ENCODE data around the gene SLC35F1.

Gene SLC35F1

GRCh38 chr6:118203545-118203944 lies 296.5 kb downstream of the SLC35F1 start:
- no peak for DNase-seq

DNA sequence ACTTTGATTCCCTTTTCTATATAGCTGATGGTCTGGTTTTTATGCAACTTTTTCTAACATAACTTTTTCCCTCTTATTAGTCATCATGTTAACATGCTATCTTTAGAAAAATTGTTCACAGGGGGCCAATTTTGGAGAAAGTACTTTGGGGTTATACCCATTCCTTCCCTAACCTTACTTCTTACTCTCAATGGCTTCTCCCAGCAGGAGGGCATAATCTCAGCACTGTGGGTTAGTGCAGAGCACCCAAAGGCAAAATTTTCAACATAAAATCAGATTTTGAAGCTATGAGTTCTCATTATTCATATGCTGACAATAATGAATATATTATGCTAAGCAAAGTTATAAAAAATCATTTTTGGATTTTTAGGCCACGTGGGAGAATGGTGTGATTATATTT lies 299.2 kb downstream of the SLC35F1 start:
- no peak for DNase-seq

GRCh38 chr6:118207947-118208346 lies 300.9 kb downstream of the SLC35F1 start:
- no peak for DNase-seq

- no peak for DNase-seq
These were observed 305.5 kb downstream of the SLC35F1 start for GRCh38 chr6:118212451-118213173.

GRCh38 chr6:118215269-118215668 lies 308.2 kb downstream of the SLC35F1 start:
- no peak for DNase-seq

- no peak for DNase-seq
These were observed 309.7 kb downstream of the SLC35F1 start for GRCh38 chr6:118216751-118217150.

DNA sequence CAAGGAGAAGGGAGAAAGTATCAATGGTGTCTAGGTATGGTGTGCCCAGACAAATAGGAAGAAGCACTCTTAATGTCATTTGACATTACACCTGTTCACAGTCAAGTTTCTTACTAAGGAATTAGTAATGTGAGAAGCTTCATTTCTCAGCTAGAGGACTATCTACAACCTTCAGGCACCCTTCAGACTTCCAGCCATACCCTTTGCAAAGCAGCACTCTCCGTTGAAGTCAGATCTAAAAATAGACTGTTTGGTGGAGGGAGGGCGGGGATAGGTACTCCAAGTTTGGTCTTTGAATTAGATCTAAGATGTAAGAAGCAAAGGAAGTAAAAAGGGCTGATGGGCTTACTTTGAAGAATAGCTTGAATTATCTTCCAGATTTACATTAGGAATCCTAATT lies 311.1 kb downstream of the SLC35F1 start:
- DNase-seq: no peak

DNA sequence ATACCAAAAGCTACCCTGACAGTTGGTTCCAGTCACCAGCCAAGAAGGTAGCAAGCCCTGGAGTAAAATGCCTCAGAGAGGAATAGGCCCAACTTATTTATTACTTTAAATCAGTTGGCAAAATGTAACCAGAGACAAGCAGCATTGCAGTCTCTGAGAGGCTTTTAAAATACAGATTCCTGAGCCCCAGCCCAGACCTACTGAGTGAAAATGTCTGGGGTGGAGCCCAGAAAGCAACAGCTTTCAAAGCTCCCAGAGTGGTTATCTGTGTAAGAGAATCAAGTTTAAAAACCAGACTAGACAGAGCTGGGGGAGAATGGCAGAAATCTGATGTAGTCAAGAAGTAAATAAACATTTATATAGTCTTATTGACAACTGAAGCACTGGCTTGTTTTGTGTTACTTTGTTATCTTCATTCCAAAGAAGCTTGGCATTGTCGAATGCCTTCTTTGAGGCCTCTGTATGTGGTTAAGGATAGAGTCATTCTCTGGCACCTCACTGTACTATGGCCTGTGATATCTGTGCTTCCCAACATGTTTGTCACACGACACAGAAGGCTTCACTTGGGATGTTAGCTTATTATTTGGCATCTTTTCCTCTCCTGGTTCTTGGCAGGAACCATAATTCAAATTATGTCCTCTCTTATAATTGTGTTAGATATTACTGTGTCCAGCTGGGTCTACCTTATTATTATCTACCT lies 313.5 kb downstream of the SLC35F1 start:
- DNase-seq: no peak

GRCh38 chr6:118223316-118223715 lies 316.3 kb downstream of the SLC35F1 start:
- DNase-seq: no peak

GRCh38 chr6:118228886-118229285 lies 321.8 kb downstream of the SLC35F1 start:
- no peak for DNase-seq

- no peak for DNase-seq
These were observed 333.9 kb downstream of the SLC35F1 start for GRCh38 chr6:118240878-118241528.

- no peak for DNase-seq
These were observed 339.3 kb downstream of the SLC35F1 start for GRCh38 chr6:118246406-118246805.

- DNase-seq: no peak
These were observed 341.1 kb downstream of the SLC35F1 start for GRCh38 chr6:118248171-118248570.

- DNase-seq: no peak
These were observed 342.6 kb downstream of the SLC35F1 start for GRCh38 chr6:118249680-118250079.

- no peak for DNase-seq
These were observed 345.4 kb downstream of the SLC35F1 start for GRCh38 chr6:118252474-118252873.

- DNase-seq: no peak
These were observed 346.7 kb downstream of the SLC35F1 start for GRCh38 chr6:118253741-118254140.

DNA sequence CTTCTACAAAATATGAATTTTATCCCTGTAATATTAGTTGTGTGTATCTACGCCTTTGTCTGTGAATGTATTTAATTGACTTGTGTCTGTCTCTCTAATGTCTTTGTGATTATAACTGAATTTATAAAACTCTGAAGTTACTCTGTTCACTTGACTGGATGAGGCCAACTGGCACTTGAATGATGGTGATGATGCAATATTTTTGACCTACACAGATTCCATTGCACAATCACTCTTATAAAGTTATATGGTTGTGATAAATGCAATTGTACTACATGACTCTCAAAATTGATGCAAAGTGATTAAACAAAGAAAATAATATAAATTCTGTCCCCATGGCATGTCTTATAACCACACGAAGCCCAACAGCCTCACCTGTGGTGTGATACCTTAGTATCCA lies 353.8 kb downstream of the SLC35F1 start:
- DNase-seq: no peak

DNA sequence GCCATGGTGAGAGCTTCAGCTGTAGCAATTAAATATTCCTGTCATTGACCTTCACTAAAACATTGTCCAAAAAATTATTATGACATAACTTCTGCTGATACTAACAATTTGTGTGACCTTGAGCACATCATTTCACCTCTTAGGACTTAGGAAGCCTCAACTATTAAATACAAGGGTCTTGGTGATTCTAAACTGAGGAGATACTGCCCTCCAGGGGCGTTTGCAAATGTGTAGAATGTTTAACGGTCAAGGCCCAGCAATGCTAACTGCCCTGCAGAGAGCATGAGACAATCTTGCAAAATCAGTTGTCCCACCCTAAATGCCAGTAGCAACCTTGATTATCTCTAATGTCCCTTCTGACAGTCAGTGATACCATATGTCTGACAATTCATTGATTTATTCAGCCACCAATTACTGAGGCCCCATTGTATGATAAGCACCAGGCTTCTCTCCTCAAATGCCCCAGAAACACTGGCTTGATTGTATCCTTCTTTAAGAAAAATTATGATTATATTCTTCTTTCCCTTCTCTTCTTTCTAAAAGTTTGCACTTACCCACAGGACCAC lies 356.9 kb downstream of the SLC35F1 start:
- peak; percentile 12 for DNase-seq

DNA sequence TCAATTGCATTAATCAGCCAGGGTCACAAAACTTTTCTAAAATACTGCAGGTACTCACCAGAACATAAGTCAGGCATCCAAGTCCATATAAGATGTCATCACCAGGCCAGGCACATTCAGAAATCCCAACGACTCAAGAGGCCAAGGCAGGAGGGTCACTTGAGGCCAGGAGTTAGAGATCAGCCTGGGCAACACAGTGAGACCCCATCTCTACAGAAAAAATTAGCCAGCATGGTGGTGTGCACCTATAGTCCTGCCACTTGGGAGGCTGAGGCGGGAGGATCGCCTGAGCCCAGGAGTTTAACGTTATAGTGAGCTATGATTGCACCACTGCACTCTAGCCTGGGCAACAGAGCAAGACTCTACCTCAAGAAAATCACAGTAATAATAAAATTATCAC lies 362.6 kb downstream of the SLC35F1 start:
- DNase-seq: no peak

- DNase-seq: no peak
These were observed 370.6 kb downstream of the SLC35F1 start for GRCh38 chr6:118277631-118278030.

DNA sequence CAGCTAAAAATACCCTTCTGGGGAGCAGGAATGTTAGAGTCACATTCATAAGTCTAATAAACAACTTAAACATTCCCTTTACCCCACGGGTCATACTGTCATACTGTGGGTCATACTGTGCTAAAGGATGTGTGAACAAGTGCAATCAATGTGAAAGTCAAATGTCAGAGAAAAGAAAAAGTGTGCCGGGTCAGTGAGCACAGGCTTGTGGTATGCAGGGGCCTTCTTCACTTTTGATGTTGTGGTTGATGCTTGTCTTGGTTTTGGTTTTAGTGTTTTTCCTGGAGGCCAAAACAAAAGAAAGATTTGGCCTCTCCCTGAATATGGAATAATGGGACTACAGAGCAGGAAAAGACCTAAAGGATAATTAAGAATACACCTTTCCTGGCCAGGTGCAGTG lies 373.1 kb downstream of the SLC35F1 start:
- no peak for DNase-seq

- no peak for DNase-seq
These were observed 374.2 kb downstream of the SLC35F1 start for GRCh38 chr6:118281291-118281690.

GRCh38 chr6:118283766-118284165 lies 376.7 kb downstream of the SLC35F1 start:
- DNase-seq: peak; percentile 60
